WTC11 (cell line): ENCODE data around the gene LRRC27. TPM values are rescaled to one million over a fixed set of nuclear protein-coding genes. Genes with fewer than 3 reads are reported as not detected.
A peak's percentile ranks its signal among the peaks of the same experiment; 100 is the strongest.

ENCODE experiments used
- ATAC-seq: fragments of 200-7000 bp; cut with Tn5 transposase; 2 replicates; pipeline ENCODE4 v1.10.0; 2021; ENCODE audit warnings: mild to moderate bottlenecking, moderate library complexity
- CTCF ChIA-PET: fragments of 300-600 bp; sonication (Branson Sonifier 250); formaldehyde crosslinking; loops from one replicate; lab custom pipeline; 2021; ENCODE audit warnings: antibody characterized with exemption; lab: Charles Lee
- POLR2A ChIA-PET: fragments of 350-600 bp; sonication (Branson Sonifier 250); formaldehyde crosslinking; loops from one replicate; lab custom pipeline; 2021; ENCODE audit warnings: antibody characterized with exemption; lab: Charles Lee
- DNase-seq: peaks from one replicate; pipeline ENCODE4 v3.0.0; 2021; ENCODE audit warnings: low spot score
- H3K27ac Mint-ChIP-seq: 2 replicates; pipeline ENCODE4 v1.8.0; 2021; ENCODE audit warnings: mixed read lengths
- H3K27me3 Mint-ChIP-seq: 2 replicates; pipeline ENCODE4 v1.8.0; 2021; ENCODE audit warnings: low read depth, mild to moderate bottlenecking, moderate library complexity, mixed read lengths
- H3K36me3 Mint-ChIP-seq: 2 replicates; pipeline ENCODE4 v1.8.0; 2021; ENCODE audit warnings: mixed read lengths
- H3K4me1 Mint-ChIP-seq: 2 replicates; pipeline ENCODE4 v1.8.0; 2022; ENCODE audit warnings: mixed read lengths
- H3K4me3 Mint-ChIP-seq: 2 replicates; pipeline ENCODE4 v1.8.0; 2021; ENCODE audit warnings: mild to moderate bottlenecking, moderate library complexity, mixed read lengths
- H3K9me3 Mint-ChIP-seq: 2 replicates; pipeline ENCODE4 v1.8.0; 2021; ENCODE audit warnings: mixed read lengths
- AFF4 ChIP-seq: sonication (generic); formaldehyde crosslinking; IDR thresholded peaks from 2 replicates; pipeline ENCODE4 v1.8.1; 2023; ENCODE audit warnings: mild to moderate bottlenecking, missing genetic modification reagents, borderline replicate concordance
- AR ChIP-seq: fragments of 250-450 bp; sonication (Bioruptor Pico); IDR thresholded peaks from 2 replicates; pipeline ENCODE4 v1.9.0; 2021; ENCODE audit warnings: mild to moderate bottlenecking
- E2F4 ChIP-seq: sonication (generic); formaldehyde crosslinking; IDR thresholded peaks from 2 replicates; pipeline ENCODE4 v1.8.1; 2022; ENCODE audit warnings: low read depth, mild to moderate bottlenecking, moderate library complexity, missing genetic modification reagents, borderline replicate concordance
- HMGA2 ChIP-seq: fragments of 250-450 bp; sonication (Bioruptor Pico); IDR thresholded peaks from 2 replicates; pipeline ENCODE4 v1.4.0; 2021; ENCODE audit warnings: mild to moderate bottlenecking, moderate library complexity
- JAZF1 ChIP-seq: fragments of 250-450 bp; sonication (Bioruptor Pico); IDR thresholded peaks from 2 replicates; pipeline ENCODE4 v1.9.0; 2021; ENCODE audit warnings: moderate library complexity, mild to moderate bottlenecking, inconsistent platforms
- MLX ChIP-seq: sonication (generic); formaldehyde crosslinking; IDR thresholded peaks from 2 replicates; pipeline ENCODE4 v1.8.1; 2023; ENCODE audit warnings: mild to moderate bottlenecking, missing genetic modification reagents, moderate library complexity
- NFYB ChIP-seq: sonication (generic); formaldehyde crosslinking; conservative IDR thresholded peaks from 2 replicates; pipeline ENCODE4 v1.8.0; 2022; ENCODE audit warnings: low read depth, missing genetic modification reagents
- RORB ChIP-seq: fragments of 250-450 bp; sonication (Bioruptor Pico); IDR thresholded peaks from 2 replicates; pipeline ENCODE4 v1.9.0; 2021; ENCODE audit warnings: mild to moderate bottlenecking
- SOX15 ChIP-seq: fragments of 250-450 bp; sonication (Bioruptor Pico); IDR thresholded peaks from 2 replicates; pipeline ENCODE4 v1.9.0; 2021; ENCODE audit warnings: mild to moderate bottlenecking
- SP1 ChIP-seq: sonication (generic); formaldehyde crosslinking; conservative IDR thresholded peaks from 2 replicates; pipeline ENCODE4 v1.8.1; 2022; ENCODE audit warnings: missing genetic modification reagents
- TCF7 ChIP-seq: sonication (generic); formaldehyde crosslinking; IDR thresholded peaks from 2 replicates; pipeline ENCODE4 v1.8.0; 2022; ENCODE audit warnings: mild to moderate bottlenecking, low read depth, missing genetic modification reagents, moderate library complexity
- USF2 ChIP-seq: sonication (generic); formaldehyde crosslinking; IDR thresholded peaks from 2 replicates; pipeline ENCODE4 v1.8.1; 2023; ENCODE audit warnings: mild to moderate bottlenecking, missing genetic modification reagents, moderate library complexity
- ZNF138 ChIP-seq: sonication (generic); formaldehyde crosslinking; conservative IDR thresholded peaks from 2 replicates; pipeline ENCODE4 v1.8.1; 2022; ENCODE audit warnings: mild to moderate bottlenecking, moderate library complexity, missing genetic modification reagents
- ZNF232 ChIP-seq: sonication (generic); formaldehyde crosslinking; IDR thresholded peaks from 2 replicates; pipeline ENCODE4 v1.8.0; 2022; ENCODE audit warnings: mild to moderate bottlenecking, missing genetic modification reagents
- ZNF263 ChIP-seq: sonication (generic); formaldehyde crosslinking; IDR thresholded peaks from 2 replicates; pipeline ENCODE4 v1.8.1; 2022; ENCODE audit warnings: low read depth, mild to moderate bottlenecking, moderate library complexity, missing genetic modification reagents
- ZNF396 ChIP-seq: fragments of 250-450 bp; sonication (Bioruptor Pico); IDR thresholded peaks from 2 replicates; pipeline ENCODE4 v1.8.0; 2021; ENCODE audit warnings: mild to moderate bottlenecking, moderate library complexity, borderline replicate concordance
- ZNF416 ChIP-seq: fragments of 250-450 bp; sonication (Bioruptor Pico); IDR thresholded peaks from 2 replicates; pipeline ENCODE4 v1.9.0; 2021; ENCODE audit warnings: mild to moderate bottlenecking, inconsistent platforms
- ZNF423 ChIP-seq: fragments of 250-450 bp; sonication (Bioruptor Pico); IDR thresholded peaks from 2 replicates; pipeline ENCODE4 v2.1.2; 2022; ENCODE audit warnings: mild to moderate bottlenecking, moderate library complexity
- ZNF671 ChIP-seq: fragments of 250-450 bp; sonication (Bioruptor Pico); IDR thresholded peaks from 2 replicates; pipeline ENCODE4 v1.8.0; 2021; ENCODE audit warnings: mild to moderate bottlenecking
- ZSCAN18 ChIP-seq: fragments of 250-450 bp; sonication (Bioruptor Pico); IDR thresholded peaks from 2 replicates; pipeline ENCODE4 v2.1.2; 2022; ENCODE audit warnings: mild to moderate bottlenecking, moderate library complexity
- total RNA-seq: library from RNA; stranded (reverse); gene quantifications from 3 replicates; pipeline ENCODE4 v1.2.3, GENCODE V29; 2021

The LRRC27 gene
- total RNA-seq, 1 experiment from 2014 or later, result 4.4 TPM

GRCh38 chr10:132394936-132395703 lies 63.1 kb downstream of the LRRC27 start:
- Mint-ChIP-seq H3K27ac (no peak overlapping the region), H3K36me3 (no peaks in the 10 kb centered on the region), H3K27me3 (peaks cover 4% of the 10 kb centered on the region; the same call in 1 of the 2 replicates), H3K4me1 (peaks cover 13% of the 10 kb centered on the region), H3K9me3 (peaks cover 10% of the 10 kb centered on the region), H3K4me3 (no peak overlapping the region)
- TF ChIP-seq JAZF1 (CRISPR knock-in tag) (no peak), TCF7 (CRISPR knock-in tag) (no peak), AR (CRISPR knock-in tag) (no peak), SOX15 (CRISPR knock-in tag) (no peak), ZNF138 (CRISPR knock-in tag) (no peak), MLX (CRISPR knock-in tag) (no peak), RORB (CRISPR knock-in tag) (no peak), ZNF232 (CRISPR knock-in tag) (no peak), ZNF671 (CRISPR knock-in tag) (no peak), ZSCAN18 (CRISPR knock-in tag) (no peak), E2F4 (CRISPR knock-in tag) (no peak), ZNF416 (CRISPR knock-in tag) (no peak), ZNF263 (CRISPR knock-in tag) (no peak), NFYB (CRISPR knock-in tag) (no peak), ZNF423 (no peak), SP1 (no peak), HMGA2 (CRISPR knock-in tag) (no peak)
- CTCF ChIA-PET, result no interaction called here
- ATAC-seq, result no peak
- POLR2A ChIA-PET, result no interaction called here
- no peak for DNase-seq

- H3K4me3 Mint-ChIP-seq, result no peak overlapping the region
- ChIA-PET CTCF (no interaction called here), POLR2A (no interaction called here)
- H3K36me3 Mint-ChIP-seq, result no peaks in the 10 kb centered on the region
- H3K27ac Mint-ChIP-seq, result no peak overlapping the region
- H3K4me1 Mint-ChIP-seq, result peaks cover 17% of the 10 kb centered on the region
- H3K9me3 Mint-ChIP-seq, result peaks cover 10% of the 10 kb centered on the region
- ATAC-seq, result peak; percentile 67
- peak; percentile 81 for DNase-seq
- H3K27me3 Mint-ChIP-seq, result peaks cover 4% of the 10 kb centered on the region; the same call in 1 of the 2 replicates
- TF ChIP-seq ZNF396 (CRISPR knock-in tag) (no peak), USF2 (CRISPR knock-in tag) (no peak), AFF4 (CRISPR knock-in tag) (no peak)
These were observed 63.9 kb downstream of the LRRC27 start for GRCh38 chr10:132395704-132396493.
